GM21576 (cell line): Measurements from ENCODE around the gene FAM83G.

Experiments used
- ATAC-seq: cut with Tn5 transposase; IDR thresholded peaks from one replicate; pipeline ENCODE4 v1.9.1; 2021; ENCODE audit warnings: mild to moderate bottlenecking, moderate library complexity; ENCODE audit not compliant: unreplicated experiment

FAM83G gene

DNA sequence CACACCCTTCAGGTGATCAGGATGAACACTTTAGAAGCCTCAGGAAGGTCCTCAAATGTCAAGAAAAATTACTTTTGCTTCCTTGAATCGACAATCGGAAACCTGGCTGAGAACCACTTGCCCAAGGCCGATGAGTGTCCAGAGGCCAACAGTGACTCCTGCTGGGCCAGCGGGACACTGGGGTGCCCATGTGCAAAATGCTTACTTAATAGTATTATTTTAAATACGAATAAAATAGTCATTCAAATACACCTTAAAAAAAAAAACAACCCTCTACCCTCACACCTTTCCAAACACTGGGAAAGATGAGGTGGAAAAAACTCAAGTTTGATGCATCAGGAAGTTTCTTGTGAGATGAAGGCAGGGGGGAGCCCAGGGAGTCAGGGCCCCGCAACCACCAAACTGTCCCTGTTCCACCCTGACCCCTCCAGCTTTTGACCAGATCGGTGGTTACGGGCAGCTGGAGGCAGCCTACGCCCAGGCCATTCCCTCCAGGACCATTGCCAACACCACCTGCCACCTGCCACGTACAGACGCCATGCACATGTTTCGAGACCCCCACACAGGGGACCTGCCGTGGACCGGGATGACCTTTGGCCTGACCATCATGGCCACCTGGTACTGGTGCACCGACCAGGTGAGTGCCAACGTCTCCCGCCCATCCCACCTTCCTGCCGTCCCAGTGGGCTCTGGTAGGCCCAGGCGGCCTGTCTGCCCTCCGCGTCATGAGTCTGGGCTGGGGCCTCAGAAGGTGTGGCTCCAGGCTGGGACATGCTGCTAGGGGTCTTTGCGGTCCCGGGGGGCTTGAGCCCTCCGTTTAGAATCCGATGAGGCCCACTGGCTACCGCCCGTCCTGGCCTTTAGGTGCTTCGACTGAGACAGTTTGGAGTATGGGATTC lies 33.7 kb downstream of the FAM83G start:
- no peak for ATAC-seq

DNA sequence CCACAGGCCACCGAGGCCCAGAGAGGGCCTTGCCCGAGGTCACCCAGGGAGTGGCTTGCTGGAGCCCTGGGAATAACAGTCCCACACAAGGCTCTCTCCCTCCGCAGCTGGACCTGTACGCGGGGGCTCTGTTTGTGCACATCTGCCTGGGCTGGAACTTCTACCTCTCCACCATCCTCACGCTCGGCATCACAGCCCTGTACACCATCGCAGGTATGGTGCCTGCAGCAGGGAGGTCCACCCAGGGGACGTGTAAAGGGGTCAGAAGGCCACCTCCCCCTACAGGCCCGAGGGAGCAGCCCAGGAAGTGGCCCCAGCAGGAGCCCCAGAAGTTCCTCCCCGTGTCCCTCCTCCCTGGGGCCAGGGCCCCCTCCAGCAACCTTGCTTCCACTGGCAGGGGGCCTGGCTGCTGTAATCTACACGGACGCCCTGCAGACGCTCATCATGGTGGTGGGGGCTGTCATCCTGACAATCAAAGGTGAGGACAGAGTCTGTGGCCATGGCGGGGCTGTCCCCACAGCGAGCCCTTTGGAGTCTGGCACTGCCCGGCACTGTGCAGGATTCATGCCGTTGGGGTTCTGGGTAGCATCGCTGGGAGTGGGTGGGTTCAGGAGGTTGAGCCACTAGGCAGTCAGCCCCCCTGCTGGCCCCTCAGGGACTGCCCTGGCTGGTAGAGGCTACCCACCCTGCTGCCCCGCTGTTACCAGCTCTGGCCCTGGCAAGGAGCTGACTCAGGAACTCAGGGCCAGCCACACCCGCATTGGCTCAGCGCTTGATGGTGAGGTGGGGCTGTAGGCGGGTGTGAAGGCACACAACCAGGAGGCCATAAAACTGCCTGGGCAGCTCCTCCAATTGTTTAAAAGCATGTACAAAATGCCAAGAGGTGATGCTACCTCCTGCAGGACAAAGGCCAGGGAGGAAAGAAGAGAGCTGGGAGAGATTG lies 35.3 kb downstream of the FAM83G start:
- no peak for ATAC-seq

DNA sequence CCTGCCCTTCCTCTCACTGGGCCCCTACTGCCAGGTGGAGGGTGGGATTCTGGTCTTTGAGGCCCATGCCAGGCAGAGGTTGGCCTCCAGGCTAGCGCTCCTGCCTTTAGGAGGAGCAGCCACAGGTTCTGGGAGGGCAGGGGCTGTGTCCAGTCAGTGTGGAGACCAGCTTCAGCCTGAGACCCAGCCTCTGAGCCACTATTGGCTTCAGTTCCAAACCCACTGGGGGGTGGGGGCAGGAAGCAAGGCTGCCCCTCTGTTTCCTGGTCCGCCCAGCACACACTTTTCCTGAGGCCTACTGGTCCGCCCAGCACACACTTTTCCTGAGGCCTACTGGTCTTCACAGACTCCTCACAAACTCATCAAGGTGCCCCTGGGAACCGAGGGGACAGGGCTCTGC lies 36.2 kb downstream of the FAM83G start:
- no peak for ATAC-seq

DNA sequence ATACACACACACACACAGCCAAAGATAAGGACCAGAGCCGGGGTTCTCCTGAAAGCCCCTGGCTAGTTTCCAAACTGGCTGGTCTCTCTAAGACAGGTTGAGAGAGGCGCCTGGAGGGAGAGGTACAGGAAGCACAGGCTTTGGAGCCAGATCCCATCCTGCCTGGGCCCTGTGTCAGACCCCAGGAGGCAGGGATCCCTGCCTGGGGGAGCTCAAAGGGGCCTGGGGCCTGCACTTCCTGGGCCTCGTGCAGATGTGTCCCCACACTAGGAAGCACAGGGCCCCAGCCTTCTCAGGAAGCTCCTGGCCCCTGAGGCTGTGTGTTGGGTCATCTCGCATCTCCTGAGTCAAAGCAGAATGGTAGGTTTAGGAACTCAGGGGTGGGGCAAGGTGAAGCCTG lies 36.6 kb downstream of the FAM83G start:
- ATAC-seq: no peak

DNA sequence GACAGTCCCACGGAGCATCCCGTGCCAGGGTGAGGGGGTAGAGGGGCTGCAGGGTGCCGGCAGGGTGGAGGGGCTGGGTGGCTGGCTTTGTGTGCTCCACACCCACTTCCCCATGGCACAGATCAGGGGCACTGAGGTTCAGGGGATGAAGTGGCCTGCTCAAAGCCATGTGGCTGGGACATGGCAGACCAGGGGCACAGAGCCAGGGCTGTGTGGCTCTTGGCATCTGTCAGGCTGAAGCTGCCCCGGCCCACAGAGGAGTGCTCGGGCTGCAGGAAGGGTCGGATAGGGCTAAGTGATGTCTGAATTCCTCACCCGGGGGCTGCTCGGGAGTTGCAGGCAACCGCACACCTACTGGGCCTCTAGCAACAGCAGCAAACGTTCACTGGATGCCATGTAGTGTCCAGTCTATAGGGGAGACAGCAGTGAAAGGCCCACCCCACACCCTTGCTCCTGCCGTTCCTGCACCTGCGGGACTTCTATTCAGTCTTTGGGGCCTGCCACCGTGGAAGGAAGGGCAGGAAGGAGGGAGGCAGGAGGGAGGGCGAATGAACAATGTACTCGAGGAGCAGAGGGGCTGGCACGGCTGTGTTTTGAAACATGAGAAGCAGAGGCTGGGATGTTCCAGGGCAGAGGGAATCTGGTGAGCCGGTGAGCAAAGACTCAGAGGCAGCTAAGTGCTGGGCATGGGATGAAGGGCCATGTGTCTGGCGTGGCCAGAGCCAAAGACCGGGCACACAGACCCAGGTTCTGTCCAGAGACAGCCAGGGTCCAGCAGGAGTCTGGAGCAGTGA lies 37.5 kb downstream of the FAM83G start:
- no peak for ATAC-seq

DNA sequence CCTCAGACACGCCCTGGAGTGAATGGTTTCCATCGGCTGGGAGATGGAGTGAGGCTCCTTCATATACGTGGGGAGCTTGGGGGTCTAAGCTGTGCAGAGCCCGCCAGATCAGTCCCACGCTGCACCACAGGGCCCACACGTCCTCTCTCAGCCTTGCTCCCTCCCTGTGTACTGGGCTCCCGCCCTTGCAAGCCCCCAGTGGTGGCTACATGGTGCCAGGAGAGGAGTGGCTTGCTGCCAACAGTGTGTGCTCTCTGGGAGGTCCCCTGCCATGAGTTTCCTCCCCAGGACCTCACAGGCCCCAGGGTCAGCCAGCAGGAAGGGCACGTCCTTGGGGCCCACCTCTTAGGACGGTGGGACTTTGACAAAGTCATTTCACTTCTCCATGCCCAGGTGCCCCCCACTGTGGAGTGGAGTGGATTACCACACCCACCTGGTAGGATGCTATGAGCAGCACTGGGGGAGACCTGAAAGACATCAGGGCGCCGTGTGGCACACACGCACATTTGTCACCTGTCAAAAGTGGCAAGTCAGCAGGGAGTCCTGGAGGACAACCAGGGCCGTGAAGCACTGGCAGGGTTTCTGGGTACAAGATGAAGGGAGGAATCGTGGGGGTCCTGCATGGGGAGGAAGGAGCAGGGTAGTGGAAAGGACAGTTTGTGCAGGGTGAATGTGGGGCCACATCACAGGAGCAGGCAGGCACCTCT lies 38.9 kb downstream of the FAM83G start:
- ATAC-seq: no peak

DNA sequence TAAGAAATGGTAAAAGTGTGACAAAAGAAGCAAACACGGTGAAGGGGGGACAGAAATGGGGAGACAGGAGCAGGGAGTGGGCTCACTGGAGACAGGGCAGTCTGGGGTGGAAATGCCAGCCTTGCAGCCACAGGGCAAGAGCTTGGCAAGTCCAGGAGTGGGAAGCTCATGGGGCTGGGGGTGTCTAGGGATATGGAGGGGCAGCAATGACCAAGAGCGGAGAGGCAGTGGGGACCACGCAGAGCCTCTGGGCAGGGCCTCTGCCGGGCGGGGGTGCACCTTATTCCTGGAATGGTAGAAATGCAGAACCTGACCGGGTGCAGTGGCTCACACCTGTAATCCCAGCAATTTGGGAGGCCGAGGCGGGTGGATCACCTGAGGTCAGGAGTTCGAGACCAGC lies 40.0 kb downstream of the FAM83G start:
- ATAC-seq: no peak

DNA sequence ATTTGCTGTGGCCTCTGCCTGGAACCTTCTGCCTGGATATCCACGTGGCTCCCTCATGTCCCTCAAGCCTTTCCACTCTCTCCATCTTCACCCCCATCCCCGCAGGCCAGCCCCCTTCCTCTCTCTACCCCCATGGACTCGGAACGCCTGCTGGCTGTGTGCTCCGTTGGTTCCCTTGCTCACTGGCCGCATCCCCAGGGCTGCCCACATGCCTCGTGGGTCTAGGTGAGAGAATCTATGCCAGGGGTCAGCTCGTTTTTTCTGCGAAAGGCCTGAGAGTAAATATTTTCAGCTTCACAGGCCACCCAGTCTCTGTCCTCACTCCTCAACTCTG lies 40.6 kb downstream of the FAM83G start:
- ATAC-seq: no peak

DNA sequence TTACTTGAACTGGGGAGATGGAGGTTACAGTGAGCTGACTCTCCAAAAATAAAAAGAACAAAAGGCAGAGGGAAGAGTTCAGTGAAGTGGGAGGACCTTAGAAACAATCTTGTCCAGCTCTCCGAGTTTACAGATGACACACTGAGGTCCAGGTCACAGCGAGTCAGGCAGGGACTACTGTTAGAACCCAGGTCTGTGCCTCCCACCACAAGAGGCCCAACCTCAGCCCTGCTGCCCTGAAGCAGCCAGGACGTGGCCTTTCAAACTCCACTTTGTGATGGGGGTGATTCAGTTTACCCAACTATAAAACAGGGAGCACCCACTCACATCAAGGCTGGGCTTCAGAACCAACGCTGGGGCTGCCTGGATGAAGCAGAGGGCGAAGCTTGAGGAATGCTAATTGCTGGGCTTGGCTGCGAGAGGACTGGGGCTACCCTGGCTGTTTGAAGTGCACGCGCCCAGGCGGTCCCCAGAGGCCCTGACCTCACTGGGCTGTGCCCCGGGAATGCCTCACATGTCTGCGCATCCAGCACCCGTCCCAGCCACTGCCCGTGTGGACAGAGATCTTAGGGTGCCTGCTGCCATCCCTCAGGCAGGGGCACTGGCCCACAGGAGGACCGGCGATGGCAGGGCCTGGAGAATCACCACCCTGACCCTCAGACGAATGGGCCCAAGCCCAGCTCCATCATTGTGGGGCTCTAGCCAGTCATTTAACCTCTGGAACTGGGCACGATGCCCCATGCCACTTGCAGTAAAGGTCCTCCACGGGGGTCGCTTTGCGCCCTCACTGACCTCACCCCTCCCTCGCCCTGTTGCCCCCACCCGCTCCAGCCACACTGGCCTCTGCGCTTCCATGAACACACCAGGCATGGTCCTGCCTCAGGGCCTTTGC lies 41.2 kb downstream of the FAM83G start:
- no peak for ATAC-seq

DNA sequence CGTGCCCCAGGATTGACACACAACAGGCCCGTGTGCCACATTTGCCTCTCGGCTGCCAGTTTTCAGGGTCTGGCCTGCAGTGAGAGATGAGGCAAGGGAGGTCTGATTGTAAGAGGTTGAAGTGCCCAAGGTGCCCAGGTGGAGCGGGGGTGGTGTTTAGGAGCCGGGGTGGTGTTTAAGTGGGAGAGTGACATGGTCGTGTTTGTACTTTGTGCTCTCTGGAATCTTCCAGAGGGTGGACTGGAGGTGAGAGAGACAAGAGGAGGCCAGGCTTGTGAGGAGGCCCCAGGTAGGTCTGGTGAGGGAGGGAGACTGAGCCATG lies 42.1 kb downstream of the FAM83G start:
- no peak for ATAC-seq

DNA sequence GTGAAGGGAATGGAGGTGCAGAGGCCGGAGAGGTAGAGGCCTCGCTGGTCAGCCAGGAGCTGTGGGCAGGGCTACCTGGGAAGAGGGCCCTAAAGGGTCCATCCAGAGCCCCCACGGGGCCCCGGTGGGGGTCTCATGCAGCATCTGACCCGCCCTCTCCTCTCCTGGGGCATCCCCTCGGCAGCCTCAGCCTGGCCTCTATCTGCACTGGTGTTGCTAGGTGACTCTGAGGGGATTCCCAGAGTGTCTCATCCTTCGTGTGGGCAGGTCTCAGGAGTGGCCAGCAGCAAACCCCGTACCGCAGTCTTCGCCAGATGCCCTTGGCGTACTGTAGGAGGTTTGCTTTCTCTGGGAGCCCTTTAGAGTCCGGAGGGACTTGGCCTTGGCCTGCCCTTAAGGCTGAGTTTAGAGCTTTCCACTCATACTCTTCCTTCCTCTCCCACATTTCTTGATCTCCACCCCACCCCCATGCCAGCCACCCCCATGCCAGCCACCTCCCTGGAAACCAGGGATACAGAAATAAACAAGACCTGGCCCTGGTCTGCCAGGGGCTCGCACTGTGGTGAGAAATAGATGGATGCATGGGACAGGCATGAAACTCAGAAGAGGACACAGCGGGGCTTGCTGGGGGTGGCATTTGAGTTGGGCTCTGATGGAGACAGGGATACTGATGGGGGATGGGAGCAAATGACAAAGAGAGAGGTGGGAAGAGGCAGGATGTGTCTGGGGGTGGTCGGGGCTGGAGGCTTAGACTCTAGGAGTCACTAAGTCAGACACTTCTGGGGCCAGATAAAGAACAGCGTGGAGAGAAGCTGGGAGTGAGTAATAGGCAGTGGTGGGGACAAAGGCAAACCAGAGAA lies 42.7 kb downstream of the FAM83G start:
- no peak for ATAC-seq

DNA sequence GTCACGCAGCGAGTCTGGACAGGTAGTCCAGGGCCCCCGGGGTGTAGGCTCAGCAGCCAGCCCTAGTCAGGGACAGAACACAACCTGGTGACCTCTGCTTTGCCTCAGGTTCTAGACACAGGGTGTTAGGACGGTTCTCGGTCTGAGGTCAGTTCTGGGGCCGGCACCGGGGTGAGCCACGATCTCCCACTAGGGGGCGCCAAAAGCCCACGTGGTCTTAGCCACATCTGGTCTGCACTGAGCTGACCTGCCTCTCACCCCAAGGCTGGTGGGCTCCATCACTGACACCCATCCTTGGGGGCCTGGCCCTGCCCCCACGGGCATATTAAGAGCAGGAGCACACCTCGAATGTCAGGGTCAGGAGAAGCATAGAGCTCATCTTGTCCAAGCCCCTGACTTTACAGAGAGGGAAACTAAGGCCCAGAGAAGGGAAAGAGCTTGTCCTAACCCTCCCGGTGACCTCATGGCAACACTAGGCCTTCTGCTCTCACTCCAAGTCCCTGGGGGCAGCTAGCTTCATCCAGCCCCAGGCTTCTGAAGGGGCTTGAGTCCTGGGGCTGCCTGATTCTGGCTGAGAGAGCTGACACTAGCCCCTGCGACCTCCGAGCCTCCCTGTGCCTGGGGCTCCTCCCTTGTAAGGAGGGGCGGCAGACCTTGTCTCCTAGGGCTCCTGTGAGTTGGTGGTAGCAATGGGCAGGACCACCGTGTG lies 43.6 kb downstream of the FAM83G start:
- peak; percentile 76 for ATAC-seq

DNA sequence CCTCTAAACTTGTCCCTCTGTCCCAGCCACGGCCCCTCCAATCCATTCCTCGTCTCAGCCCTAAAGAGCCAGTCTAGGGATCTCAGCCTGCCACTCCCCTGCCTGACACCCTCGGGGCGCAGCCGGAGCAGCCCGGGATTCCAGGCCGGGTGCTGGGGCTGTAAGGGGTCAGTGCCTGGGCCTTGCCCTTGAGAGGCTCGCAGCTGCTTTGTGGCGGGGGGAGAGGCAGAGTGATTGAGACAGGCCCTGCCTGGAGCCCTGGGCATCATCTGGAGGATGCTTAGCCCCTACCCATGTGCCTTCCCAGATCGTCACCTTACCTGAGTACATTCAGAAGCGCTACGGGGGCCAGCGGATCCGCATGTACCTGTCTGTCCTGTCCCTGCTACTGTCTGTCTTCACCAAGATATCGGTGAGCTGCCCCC lies 44.3 kb downstream of the FAM83G start:
- ATAC-seq: no peak

DNA sequence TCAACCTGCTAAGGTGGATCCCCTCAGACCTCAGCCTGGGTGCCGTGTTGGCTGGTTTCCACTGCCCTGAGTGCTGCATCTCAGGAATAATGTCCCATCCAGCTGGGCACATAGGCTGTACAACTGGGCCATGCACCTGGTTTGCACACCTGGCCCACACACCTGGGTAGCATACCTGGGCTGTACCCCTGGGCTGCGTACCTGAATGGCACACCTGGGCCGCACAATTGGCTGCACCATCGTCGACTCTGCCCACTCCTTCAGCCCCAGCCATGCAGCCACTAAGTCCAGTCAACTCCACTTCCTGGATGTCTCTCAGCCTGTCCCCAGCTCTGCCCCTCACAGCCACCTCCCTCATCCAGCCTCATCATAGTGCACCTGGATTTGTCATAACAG lies 44.7 kb downstream of the FAM83G start:
- no peak for ATAC-seq

DNA sequence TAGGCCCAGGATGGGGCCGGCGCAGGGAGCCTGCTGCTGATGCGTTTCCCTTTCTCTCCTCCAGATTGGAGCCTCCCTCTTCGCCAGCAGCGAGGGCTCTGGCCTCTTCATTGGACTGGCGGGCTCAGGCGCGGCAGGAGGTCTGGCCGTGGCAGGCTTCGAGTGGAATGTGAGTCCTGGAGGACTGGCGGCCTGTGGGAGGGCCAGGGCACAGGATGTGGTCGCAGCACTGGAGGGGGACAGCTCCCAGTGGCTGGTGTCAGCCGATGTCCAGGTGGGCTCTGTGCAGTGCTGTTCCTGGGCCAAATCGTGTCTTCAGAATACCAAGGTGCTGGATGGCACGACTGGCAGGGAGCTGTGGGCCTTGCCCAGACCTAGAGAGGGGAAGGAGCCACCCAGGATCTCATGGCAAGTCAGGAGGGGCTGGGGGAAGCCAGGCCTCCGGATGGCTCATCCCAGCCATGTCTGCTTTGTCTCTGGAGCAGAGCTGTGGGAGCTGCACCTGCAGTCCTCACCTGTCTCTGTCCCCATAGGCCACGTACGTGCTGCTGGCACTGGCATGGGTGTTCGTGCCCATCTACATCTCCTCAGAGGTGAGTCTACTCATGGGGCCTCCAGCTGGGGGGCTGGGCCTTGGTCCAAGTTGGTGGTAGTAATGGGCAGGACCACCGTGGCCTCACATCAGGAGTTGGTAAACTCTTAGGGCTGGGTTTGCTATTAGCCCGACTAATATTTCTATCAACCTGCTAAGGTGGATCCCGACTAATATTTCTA lies 45.3 kb downstream of the FAM83G start:
- no peak for ATAC-seq

DNA sequence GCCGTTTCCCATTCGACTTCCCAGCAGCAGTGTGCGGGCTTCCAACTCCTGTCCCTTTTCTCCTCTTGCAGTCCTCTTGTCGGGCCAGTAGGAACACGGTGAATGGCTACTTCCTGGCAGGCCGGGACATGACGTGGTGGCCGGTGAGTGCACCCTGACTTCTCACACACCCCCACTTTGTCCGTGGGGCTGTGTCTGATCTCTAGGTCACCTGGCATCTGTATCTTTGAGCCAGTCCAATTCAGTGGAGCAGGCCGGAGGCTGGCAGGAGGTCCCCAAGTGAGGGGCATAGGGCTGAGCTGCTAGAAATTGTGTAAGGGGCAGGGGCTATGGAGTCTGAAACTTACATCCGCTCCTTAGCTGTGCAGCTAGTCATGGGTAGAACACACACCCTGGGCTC lies 46.0 kb downstream of the FAM83G start:
- no peak for ATAC-seq

DNA sequence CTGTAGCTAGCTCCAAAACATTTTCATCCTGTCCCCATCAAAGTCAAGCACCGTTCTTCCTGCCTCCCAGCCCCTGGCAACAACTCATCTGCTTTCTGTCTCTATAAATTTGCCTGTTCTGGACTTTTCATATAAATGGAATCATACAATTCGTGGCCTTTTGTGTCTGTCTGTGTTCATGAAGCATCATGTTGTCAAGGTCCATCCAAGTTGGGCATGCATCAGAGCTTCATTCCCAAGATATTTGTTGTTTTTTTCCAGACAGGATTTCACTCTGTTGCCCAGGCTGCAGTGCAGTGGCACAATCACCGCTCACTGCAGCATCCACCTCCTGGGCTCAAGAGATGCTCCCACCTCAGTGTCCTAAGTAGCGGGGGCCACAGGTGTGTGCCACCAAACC lies 46.7 kb downstream of the FAM83G start:
- ATAC-seq: no peak
